ENCODE measurements around the gene VAC14.

The VAC14 gene

GRCh38 chr16:70687102-70687511, 113.9 kb downstream of the VAC14 start (continued):
- TF ChIP-seq, protein P1, sequence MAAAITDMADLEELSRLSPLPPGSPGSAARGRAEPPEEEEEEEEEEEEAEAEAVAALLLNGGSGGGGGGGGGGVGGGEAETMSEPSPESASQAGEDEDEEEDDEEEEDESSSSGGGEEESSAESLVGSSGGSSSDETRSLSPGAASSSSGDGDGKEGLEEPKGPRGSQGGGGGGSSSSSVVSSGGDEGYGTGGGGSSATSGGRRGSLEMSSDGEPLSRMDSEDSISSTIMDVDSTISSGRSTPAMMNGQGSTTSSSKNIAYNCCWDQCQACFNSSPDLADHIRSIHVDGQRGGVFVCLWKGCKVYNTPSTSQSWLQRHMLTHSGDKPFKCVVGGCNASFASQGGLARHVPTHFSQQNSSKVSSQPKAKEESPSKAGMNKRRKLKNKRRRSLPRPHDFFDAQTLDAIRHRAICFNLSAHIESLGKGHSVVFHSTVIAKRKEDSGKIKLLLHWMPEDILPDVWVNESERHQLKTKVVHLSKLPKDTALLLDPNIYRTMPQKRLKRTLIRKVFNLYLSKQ (tag by site-specific recombination; IDR thresholded peaks at IDR 0.05; ENCODE audit: borderline replicate concordance): no peak
- TF ChIP-seq GLIS1 (tag by site-specific recombination; IDR thresholded peaks at IDR 0.05) (peak; percentile 65), ZNF514 (tag by site-specific recombination; IDR thresholded peaks at IDR 0.05) (no peak), ZNF530 (tag by site-specific recombination; IDR thresholded peaks at IDR 0.05; ENCODE audit: low read depth) (no peak), ZNF548 (tag by site-specific recombination; IDR thresholded peaks at IDR 0.05) (no peak), ZNF274 (IDR thresholded peaks at IDR 0.05; ENCODE audit: low read length) (no peak), ZNF274 (tag by site-specific recombination; IDR thresholded peaks at IDR 0.05; ENCODE audit: borderline replicate concordance) (no peak), ZNF354C (tag by site-specific recombination; IDR thresholded peaks at IDR 0.05; ENCODE audit: borderline replicate concordance, low read depth) (no peak), ZNF529 (tag by site-specific recombination; IDR thresholded peaks at IDR 0.05; ENCODE audit: insufficient replicate concordance) (no peak), ZNF19 (tag by site-specific recombination; IDR thresholded peaks at IDR 0.05; ENCODE audit: low read depth) (no peak), KLF1 (tag by site-specific recombination; IDR thresholded peaks at IDR 0.05) (no peak), ZNF223 (tag by site-specific recombination; IDR thresholded peaks at IDR 0.05) (no peak; the same call in 1 of the 2 replicates), IKZF3 (tag by site-specific recombination; IDR thresholded peaks at IDR 0.05) (0 out of 2 replicates have a peak, but pooled peaks have one; percentile 31), ZNF302 (tag by site-specific recombination; IDR thresholded peaks at IDR 0.05; ENCODE audit: low read depth) (no peak), ZSCAN16 (tag by site-specific recombination; IDR thresholded peaks at IDR 0.05) (no peak), ZNF664 (tag by site-specific recombination; IDR thresholded peaks at IDR 0.05) (no peak), BCL11A (tag by site-specific recombination; IDR thresholded peaks at IDR 0.05; ENCODE audit: low read depth) (no peak), ZNF837 (tag by site-specific recombination; IDR thresholded peaks at IDR 0.05) (no peak), ZNF426 (tag by site-specific recombination; IDR thresholded peaks at IDR 0.05) (no peak), ZNF513 (tag by site-specific recombination; IDR thresholded peaks at IDR 0.05) (no peak), SP7 (tag by site-specific recombination; IDR thresholded peaks at IDR 0.05) (no peak), FEZF1 (tag by site-specific recombination; IDR thresholded peaks at IDR 0.05) (no peak), ZNF747 (tag by site-specific recombination; IDR thresholded peaks at IDR 0.05) (no peak), ZBTB48 (tag by site-specific recombination; IDR thresholded peaks at IDR 0.05) (peak; percentile 67), ZNF571 (tag by site-specific recombination; IDR thresholded peaks at IDR 0.05) (no peak), ZNF214 (tag by site-specific recombination; IDR thresholded peaks at IDR 0.05; ENCODE audit: borderline replicate concordance) (no peak), ZBTB49 (tag by site-specific recombination; IDR thresholded peaks at IDR 0.05; ENCODE audit: low read depth) (no peak)
- TF ChIP-seq, protein P2, sequence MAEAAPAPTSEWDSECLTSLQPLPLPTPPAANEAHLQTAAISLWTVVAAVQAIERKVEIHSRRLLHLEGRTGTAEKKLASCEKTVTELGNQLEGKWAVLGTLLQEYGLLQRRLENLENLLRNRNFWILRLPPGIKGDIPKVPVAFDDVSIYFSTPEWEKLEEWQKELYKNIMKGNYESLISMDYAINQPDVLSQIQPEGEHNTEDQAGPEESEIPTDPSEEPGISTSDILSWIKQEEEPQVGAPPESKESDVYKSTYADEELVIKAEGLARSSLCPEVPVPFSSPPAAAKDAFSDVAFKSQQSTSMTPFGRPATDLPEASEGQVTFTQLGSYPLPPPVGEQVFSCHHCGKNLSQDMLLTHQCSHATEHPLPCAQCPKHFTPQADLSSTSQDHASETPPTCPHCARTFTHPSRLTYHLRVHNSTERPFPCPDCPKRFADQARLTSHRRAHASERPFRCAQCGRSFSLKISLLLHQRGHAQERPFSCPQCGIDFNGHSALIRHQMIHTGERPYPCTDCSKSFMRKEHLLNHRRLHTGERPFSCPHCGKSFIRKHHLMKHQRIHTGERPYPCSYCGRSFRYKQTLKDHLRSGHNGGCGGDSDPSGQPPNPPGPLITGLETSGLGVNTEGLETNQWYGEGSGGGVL (tag by site-specific recombination; IDR thresholded peaks at IDR 0.05): peak; percentile 37; the same call in 1 of the 2 replicates
- TF ChIP-seq, protein P3, sequence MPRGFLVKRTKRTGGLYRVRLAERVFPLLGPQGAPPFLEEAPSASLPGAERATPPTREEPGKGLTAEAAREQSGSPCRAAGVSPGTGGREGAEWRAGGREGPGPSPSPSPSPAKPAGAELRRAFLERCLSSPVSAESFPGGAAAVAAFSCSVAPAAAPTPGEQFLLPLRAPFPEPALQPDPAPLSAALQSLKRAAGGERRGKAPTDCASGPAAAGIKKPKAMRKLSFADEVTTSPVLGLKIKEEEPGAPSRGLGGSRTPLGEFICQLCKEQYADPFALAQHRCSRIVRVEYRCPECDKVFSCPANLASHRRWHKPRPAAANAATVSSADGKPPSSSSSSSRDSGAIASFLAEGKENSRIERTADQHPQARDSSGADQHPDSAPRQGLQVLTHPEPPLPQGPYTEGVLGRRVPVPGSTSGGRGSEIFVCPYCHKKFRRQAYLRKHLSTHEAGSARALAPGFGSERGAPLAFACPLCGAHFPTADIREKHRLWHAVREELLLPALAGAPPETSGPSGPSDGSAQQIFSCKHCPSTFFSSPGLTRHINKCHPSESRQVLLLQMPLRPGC (tag by site-specific recombination; IDR thresholded peaks at IDR 0.05): no peak
- TF ChIP-seq, protein P4, sequence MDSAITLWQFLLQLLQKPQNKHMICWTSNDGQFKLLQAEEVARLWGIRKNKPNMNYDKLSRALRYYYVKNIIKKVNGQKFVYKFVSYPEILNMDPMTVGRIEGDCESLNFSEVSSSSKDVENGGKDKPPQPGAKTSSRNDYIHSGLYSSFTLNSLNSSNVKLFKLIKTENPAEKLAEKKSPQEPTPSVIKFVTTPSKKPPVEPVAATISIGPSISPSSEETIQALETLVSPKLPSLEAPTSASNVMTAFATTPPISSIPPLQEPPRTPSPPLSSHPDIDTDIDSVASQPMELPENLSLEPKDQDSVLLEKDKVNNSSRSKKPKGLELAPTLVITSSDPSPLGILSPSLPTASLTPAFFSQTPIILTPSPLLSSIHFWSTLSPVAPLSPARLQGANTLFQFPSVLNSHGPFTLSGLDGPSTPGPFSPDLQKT (IDR thresholded peaks at IDR 0.05; ENCODE audit: borderline replicate concordance, low read depth, low read length): no peak
- TF ChIP-seq, protein P5, sequence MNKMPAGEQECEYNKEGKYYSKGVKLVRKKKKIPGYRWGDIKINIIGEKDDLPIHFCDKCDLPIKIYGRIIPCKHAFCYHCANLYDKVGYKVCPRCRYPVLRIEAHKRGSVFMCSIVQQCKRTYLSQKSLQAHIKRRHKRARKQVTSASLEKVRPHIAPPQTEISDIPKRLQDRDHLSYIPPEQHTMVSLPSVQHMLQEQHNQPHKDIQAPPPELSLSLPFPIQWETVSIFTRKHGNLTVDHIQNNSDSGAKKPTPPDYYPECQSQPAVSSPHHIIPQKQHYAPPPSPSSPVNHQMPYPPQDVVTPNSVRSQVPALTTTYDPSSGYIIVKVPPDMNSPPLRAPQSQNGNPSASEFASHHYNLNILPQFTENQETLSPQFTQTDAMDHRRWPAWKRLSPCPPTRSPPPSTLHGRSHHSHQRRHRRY (tag by site-specific recombination; IDR thresholded peaks at IDR 0.05): no peak

Measured in HEK293 (cell line).